Activated T-helper 2 cell treated with anti-CD3 and anti-CD28 coated beads, Interferon-gamma antibody, Interleukin-2, Interleukin-4, amounts not matched to agents 10 μg/mL and 5 μg/mL and 100 μg/mL, durations not matched to agents 14 hours and 24 hours and 36 hours (primary cell): ENCODE results near the gene SGPP2. TPM values are rescaled to one million over a fixed set of nuclear protein-coding genes. Genes with fewer than 3 reads are reported as not detected.
"Not testable (repeated sequence)": the region's sequence is repeated elsewhere in the genome, so short reads cannot be mapped to it uniquely, and the experiment has no call there.

ENCODE experiments used
- DNase-seq: peaks from one replicate; pipeline ENCODE4 v3.0.0; 2021; ENCODE audit warnings: low spot score
- H3K27ac Mint-ChIP-seq: one replicate; pipeline ENCODE4 v1.8.0; 2021; ENCODE audit warnings: mixed read lengths
- H3K27me3 Mint-ChIP-seq: one replicate; pipeline ENCODE4 v1.8.0; 2021; ENCODE audit warnings: low read depth, mixed read lengths
- H3K36me3 Mint-ChIP-seq: one replicate; pipeline ENCODE4 v1.8.0; 2021; ENCODE audit warnings: low read depth, mixed read lengths
- H3K4me1 Mint-ChIP-seq: one replicate; pipeline ENCODE4 v1.8.0; 2021; ENCODE audit warnings: low read depth, mixed read lengths
- H3K4me3 Mint-ChIP-seq: one replicate; pipeline ENCODE4 v1.8.0; 2021; ENCODE audit warnings: low read depth, mild to moderate bottlenecking, moderate library complexity, mixed read lengths
- H3K9me3 Mint-ChIP-seq: one replicate; pipeline ENCODE4 v1.8.0; 2021; ENCODE audit warnings: mixed read lengths
- intact Hi-C: fragments of 100-400 bp; cut with micrococcal nuclease; formaldehyde crosslinking; loops from one replicate; pipeline ENCODE4 v1.15.1; 2023
- total RNA-seq: library from RNA; stranded (reverse); gene quantifications from 2 replicates; pipeline ENCODE4 v1.2.3, GENCODE V29; 2022

SGPP2 gene
- total RNA-seq, 1 donor from 2014 or later, result 11.4 TPM

DNA sequence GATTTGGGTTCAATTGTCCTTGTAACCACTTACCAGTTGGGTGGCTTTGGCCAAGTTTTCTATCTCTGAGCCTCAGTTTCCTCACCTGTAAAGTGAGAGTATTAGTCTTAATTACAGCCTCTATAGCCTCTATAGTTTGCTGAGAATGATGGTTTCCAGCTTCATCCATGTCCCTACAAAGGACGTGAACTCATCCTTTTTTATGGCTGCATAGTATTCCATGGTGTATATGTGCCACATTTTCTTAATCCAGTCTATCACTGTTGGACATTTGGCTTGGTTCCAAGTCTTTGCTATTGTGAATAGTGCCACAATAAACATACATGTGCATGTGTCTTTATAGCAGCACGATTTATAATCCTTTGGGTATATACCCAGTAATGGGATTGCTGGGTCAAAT lies 12.0 kb upstream of the SGPP2 start:
- intact Hi-C loops, H3K4me3 Mint-ChIP-seq, H3K27me3 Mint-ChIP-seq, H3K27ac Mint-ChIP-seq, H3K4me1 Mint-ChIP-seq, DNase-seq, H3K36me3 Mint-ChIP-seq: not testable (repeated sequence)
- H3K9me3 Mint-ChIP-seq, result peaks cover 18% of the 10 kb centered on the region

DNA sequence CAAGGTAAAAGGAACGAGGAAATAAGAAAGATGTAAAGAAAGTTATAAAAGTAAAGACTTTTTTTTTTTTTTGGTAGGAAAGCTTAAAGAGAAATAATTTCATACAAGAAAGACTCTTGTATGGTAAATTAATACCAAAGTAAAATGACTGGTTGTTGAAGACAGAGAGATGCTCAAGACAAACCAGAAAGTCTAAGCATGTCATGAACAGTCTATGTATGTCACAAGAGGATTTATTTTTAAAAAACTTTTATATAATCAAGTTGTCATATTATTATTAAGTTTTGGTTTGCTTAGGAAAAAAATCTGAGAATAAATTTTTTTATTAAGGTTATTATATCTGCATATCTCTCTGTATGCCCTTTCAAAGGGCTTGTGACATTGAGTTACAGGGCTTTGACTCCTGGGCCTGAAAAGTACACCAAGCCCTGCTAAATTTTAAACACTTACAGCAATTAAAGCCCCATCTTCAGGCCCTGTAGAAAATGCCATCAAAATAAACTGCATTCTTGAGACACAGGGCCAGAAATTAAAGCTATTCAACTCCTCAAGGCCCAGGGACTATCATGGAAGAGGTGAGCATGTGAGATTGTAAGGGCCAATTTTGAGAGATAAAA lies 10.9 kb upstream of the SGPP2 start:
- H3K27me3 Mint-ChIP-seq, result no peaks in the 10 kb centered on the region
- intact Hi-C loops, result no loop called here
- no peaks in the 10 kb centered on the region for H3K4me1 Mint-ChIP-seq
- H3K27ac Mint-ChIP-seq, result no peak overlapping the region
- H3K36me3 Mint-ChIP-seq, result no peaks in the 10 kb centered on the region
- DNase-seq, result no peak
- H3K4me3 Mint-ChIP-seq, result no peak overlapping the region
- H3K9me3 Mint-ChIP-seq, result peaks cover 18% of the 10 kb centered on the region

DNA sequence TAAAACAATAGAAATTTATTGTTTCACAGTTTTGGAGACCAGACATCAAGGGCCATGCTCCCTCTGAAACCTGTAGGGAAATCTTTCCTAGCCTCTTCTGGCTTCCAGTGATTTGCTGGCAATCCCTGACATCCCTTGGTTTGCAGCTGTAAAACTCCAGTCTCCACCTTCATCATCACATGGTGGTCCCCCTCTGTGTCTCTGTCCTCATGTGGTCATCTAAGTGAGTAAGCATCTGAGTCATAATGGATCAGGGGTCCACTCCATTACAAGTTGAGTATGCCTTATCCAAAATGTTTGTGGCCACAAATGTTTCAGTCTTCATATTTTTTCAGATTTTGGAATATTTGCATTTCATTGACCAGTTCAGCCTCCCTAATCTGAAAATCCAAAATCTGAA lies 5.6 kb upstream of the SGPP2 start:
- H3K27me3 Mint-ChIP-seq, result peaks cover 11% of the 10 kb centered on the region
- H3K36me3 Mint-ChIP-seq, result peaks cover 2% of the 10 kb centered on the region

DNA sequence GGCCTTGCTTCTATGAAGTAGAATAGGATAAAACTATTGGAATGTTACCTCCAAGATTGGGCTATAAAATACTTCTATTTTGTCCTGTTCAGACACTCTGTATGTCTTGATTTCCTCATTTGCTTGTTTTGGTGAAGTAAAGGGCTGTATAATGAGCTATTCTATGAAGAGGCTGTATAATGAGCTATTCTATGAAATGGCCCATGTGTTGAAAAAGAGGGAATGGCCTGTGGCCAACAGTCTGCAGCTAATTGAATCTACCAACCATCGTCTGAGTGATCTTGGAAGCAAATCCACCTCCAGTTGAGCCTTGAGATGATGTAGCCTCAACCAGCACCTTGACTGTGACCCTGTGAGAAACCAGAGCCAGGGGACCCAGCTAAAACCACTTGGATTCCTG lies 3.8 kb upstream of the SGPP2 start:
- Mint-ChIP-seq H3K4me3 (no peak overlapping the region), H3K27me3 (peaks cover 18% of the 10 kb centered on the region), H3K36me3 (peaks cover 7% of the 10 kb centered on the region), H3K9me3 (no peaks in the 10 kb centered on the region), H3K27ac (no peak overlapping the region), H3K4me1 (peaks cover 18% of the 10 kb centered on the region)
- DNase-seq, result no peak
- intact Hi-C loops, result loop anchor here (5.0 to 10.0 kb wide), 3 partner anchors 98 to 778 kb away; partner anchors contain the start of gene FARSB

More for the DNA sequence above, 5.6 kb upstream of the SGPP2 start:
- Mint-ChIP-seq H3K4me3 (no peak overlapping the region), H3K27ac (no peak overlapping the region), H3K9me3 (peaks cover 8% of the 10 kb centered on the region), H3K4me1 (peaks cover 12% of the 10 kb centered on the region)
- no peak for DNase-seq
- intact Hi-C loops, result no loop called here

DNA sequence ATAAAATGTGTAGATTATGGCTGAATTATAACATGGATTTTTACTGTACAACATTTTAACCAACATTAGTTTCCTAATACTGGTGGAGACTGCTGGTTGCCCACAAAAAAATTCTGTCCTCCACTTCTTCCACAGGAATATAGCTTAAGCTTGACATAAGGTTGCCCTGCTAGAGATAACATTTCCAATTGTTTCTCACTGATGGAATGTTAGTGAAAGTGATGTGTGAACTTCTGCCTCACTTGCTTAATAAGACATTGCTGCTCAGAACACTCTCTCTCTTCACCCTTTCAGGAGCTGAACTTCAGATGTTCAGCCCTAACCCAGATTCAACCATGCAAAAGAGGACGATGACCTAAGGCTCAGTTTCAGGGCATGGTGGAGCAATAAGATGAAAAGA lies 2.7 kb upstream of the SGPP2 start:
- DNase-seq, result no peak
- Mint-ChIP-seq H3K36me3 (peaks cover 7% of the 10 kb centered on the region), H3K4me1 (peaks cover 23% of the 10 kb centered on the region), H3K27me3 (peaks cover 21% of the 10 kb centered on the region), H3K27ac (no peak overlapping the region), H3K9me3 (no peaks in the 10 kb centered on the region), H3K4me3 (no peak overlapping the region)
- intact Hi-C loops, result loop anchor here (5.0 to 10.0 kb wide), 3 partner anchors 99 to 779 kb away; partner anchors contain the start of gene FARSB

DNA sequence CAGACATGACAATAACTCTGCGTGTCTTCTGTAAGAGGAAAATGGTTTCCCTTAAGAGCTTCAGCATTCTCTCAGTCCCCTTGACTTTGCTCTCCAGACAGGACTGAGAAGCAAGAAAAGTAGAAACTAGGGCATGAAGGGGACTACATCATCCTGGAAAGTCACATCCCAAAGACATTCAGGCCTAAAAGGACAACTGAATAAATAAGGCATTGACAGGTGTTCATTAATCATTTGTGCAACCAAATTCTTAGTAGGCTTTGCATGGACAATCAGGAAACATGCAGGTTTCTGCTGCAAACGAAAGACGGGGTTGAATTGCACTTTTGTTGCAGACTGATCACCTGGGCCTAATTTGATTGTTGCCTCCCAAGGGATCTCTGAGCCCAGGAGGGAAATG lies 1.2 kb upstream of the SGPP2 start:
- no peak for DNase-seq
- Mint-ChIP-seq H3K27ac (peak overlapping the region; percentile 98), H3K4me1 (peaks cover 34% of the 10 kb centered on the region), H3K9me3 (no peaks in the 10 kb centered on the region), H3K36me3 (peaks cover 7% of the 10 kb centered on the region), H3K4me3 (peak overlapping the region; percentile 96), H3K27me3 (peaks cover 21% of the 10 kb centered on the region)
- intact Hi-C loops, result loop anchor here (5.0 to 10.0 kb wide), 3 partner anchors 101 to 781 kb away; partner anchors contain the start of gene FARSB

DNA sequence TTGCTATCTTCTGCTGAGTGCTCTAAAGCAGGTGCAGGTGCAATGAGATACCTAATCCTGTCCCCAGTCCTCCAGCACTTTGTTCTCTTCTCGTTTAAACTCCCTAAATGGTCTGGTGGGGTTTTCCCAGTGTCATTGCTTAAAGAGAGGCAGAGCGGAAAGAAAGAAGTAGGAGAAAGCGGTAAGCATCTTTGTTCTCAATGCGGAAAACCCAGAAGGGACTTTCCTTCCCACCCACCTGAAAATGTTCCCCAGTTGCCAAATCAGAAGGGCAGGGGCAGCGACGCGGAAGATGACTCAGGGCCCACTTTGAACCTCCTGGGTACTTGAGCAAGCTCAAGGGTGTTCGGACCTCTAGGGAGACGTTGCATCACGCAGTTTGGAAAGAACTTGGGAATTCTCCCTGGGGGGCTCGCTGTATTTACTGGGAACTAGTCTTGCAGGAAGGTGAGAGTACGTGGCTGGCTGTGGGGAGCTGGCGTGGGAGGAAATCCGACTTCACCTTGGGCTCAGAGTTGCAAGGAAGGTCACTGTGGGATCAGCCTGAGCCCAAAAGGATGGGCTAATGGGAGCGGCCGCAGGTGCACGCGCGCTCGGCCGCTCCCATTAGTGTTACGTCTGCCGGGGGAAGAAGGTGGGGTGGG lies 589 bp upstream of the SGPP2 start:
- Mint-ChIP-seq H3K36me3 (peaks cover 7% of the 10 kb centered on the region), H3K4me1 (peaks cover 34% of the 10 kb centered on the region), H3K4me3 (peak overlapping the region; percentile 96), H3K27me3 (peaks cover 21% of the 10 kb centered on the region), H3K27ac (peak overlapping the region; percentile 98), H3K9me3 (no peaks in the 10 kb centered on the region)
- intact Hi-C loops, result loop anchor here (5.0 to 10.0 kb wide), 3 partner anchors 101 to 781 kb away; partner anchors contain the start of gene FARSB
- DNase-seq, result no peak

DNA sequence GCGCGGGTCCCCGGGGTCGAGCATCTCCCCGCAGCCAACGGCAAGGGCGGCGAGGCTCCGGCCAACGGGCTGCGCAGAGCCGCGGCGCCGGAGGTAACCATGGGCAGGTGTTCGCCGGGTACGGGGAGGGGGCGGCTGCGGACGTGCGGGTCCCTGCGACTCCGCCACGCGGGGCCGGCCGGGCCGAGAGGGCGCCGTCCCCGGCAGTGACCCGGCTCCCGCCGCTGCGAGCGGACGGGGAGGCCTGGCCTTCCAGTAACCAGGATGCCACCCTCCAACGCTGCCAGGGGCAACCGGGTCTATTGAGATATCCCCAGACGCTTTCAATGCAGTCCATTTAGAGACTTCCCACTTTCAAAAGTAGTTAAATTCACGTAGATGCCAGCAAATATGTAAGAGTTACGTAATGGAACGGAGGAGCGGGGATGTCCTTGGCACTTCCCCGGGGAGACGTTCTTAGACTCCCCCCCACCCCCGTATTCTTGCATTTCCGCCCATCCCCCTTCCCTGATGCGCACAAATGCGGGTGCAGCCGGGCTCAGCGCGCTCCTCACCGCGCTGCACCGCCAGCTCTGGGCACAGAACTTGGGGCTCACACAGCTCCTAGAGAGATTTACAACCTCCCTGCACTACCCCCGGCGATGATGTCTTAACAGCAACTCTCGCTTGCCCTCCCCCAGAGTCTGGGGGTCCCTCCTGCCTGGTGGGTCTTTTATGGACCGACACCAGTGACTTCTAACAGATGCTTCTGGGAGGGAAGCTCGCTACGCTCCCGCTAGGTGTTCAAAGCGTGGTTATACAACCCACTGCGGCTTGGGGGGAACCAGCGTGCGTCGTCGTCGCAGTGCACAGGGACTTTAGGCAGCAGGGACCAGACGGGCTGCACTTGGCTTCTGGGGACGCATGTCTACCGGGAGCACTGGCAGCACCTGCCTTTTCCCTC lies 657 bp downstream of the SGPP2 start:
- intact Hi-C loops, result loop anchor here (5.0 to 10.0 kb wide), 3 partner anchors 103 to 783 kb away; partner anchors contain the start of gene FARSB
- Mint-ChIP-seq H3K36me3 (peaks cover 17% of the 10 kb centered on the region), H3K27ac (peak overlapping the region; percentile 86), H3K27me3 (peaks cover 21% of the 10 kb centered on the region), H3K9me3 (peaks cover 7% of the 10 kb centered on the region), H3K4me3 (peak overlapping the region; percentile 88), H3K4me1 (peaks cover 37% of the 10 kb centered on the region)
- no peak for DNase-seq

DNA sequence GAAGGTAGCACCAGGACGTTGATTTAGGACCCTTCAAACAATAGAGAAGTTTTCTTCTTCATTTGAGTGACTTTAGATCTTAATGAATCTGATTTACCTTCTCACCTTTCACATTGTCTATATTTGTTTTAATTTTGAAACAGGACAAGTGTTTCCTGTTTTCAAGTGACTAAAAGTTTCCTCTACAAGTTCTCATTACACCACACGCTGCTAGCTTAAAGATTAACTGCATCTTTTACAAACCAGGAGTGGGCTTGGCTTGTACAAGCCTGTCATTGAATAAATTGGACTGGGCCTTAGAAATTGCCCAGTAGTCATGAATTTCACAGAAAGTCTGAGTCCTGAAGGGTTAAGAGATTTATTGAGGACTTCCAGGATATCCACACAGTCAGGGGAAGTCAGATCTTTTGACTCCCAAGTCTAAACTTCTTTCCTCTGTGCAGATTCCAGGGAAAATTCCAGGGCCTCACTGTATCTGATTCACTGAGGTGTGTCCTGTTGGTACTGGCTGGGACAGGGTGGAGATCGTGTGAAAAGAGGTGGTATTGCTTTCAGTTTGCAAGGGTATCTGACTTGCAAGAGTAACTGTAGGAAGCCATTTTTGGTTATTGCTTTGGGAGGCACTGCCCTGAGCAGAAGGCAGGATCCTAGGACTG lies 3.4 kb downstream of the SGPP2 start:
- Mint-ChIP-seq H3K4me3 (no peak overlapping the region), H3K27me3 (peaks cover 15% of the 10 kb centered on the region), H3K27ac (peak overlapping the region; percentile 61), H3K9me3 (peaks cover 7% of the 10 kb centered on the region), H3K36me3 (peaks cover 19% of the 10 kb centered on the region), H3K4me1 (peaks cover 38% of the 10 kb centered on the region)
- no peak for DNase-seq
- intact Hi-C loops, result loop anchor here (2.0 to 10.0 kb wide), 2 partner anchors 27 to 227 kb away; partner anchors contain the start of gene FARSB

DNA sequence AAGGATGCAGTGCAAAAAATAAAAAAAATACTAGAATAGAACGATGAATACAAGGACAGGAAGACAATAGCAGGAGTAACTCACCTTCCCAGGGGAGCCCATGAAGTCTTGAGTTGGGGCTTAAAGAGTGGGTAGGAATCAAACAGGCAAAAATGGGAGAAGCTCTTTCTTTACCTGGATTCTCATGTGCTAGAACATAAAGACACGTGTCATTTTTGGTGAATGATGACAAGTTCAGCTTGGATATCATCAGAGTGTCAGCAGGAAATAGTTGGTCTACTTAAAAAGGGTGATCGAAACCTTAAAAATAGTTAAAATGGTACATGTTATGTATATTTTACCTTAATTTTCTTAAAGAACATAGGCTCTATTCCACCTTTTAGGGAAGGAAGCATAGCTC lies 5.7 kb downstream of the SGPP2 start:
- H3K4me1 Mint-ChIP-seq, result peaks cover 28% of the 10 kb centered on the region
- no peak overlapping the region for H3K27ac Mint-ChIP-seq
- H3K9me3 Mint-ChIP-seq, result peaks cover 7% of the 10 kb centered on the region
- intact Hi-C loops, result no loop called here
- H3K4me3 Mint-ChIP-seq, result no peak overlapping the region
- H3K27me3 Mint-ChIP-seq, result peaks cover 7% of the 10 kb centered on the region
- no peak for DNase-seq
- peaks cover 13% of the 10 kb centered on the region for H3K36me3 Mint-ChIP-seq

DNA sequence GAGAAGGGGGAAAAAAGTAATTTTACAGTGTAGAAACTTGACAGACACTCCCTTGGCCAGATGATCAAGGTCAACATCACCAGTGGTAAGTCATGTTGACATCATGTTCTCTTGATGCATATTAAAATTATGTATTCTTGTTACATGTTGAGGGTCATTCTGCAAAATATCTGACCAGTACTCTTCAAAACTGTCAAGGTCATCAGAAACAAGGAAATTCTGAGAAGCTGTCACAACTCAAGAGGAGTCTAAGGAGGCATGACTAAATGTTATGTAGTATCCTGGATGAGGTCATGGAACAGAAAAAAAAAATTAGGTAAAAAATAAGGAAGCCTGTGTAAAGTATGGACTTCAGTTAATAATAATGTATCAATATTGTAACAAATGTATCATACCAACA lies 6.3 kb downstream of the SGPP2 start:
- peaks cover 7% of the 10 kb centered on the region for H3K9me3 Mint-ChIP-seq
- no peak overlapping the region for H3K27ac Mint-ChIP-seq
- DNase-seq, result no peak
- H3K4me3 Mint-ChIP-seq, result no peak overlapping the region
- intact Hi-C loops, result no loop called here
- peaks cover 3% of the 10 kb centered on the region for H3K27me3 Mint-ChIP-seq
- peaks cover 24% of the 10 kb centered on the region for H3K4me1 Mint-ChIP-seq
- H3K36me3 Mint-ChIP-seq, result peaks cover 11% of the 10 kb centered on the region

DNA sequence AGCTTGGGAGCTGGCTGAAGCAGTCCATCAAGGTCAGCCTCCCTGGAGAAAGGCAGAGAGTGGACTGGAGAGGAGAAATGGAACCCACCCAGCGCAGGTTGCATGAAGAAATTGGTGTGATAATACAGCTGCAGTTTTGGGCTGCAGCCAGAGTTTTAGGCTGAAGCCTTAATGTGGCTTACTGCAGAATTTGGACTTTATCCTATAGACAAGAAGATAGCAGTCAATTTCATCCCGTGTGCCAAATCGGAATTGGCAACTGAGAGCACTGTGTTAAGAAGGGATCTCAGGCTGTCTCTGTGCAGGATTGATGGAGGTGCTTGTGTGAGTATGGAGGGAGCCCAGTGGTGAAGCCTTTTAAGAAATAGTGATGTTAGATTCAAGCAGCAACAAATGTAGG lies 7.5 kb downstream of the SGPP2 start:
- Mint-ChIP-seq H3K27ac (no peak overlapping the region), H3K4me3 (no peak overlapping the region), H3K27me3 (no peaks in the 10 kb centered on the region), H3K36me3 (peaks cover 11% of the 10 kb centered on the region), H3K9me3 (peaks cover 7% of the 10 kb centered on the region), H3K4me1 (peaks cover 17% of the 10 kb centered on the region)
- intact Hi-C loops, result no loop called here
- no peak for DNase-seq
